GM12878 (cell line): ENCODE measurements around the gene XRCC4. TPM values are rescaled to one million over a fixed set of nuclear protein-coding genes. Genes with fewer than 3 reads are reported as not detected.

ENCODE experiments used
- ATAC-seq: fragments of 200-7000 bp; cut with Tn5 transposase; 3 replicates; pipeline ENCODE4 v1.9.1; 2020; ENCODE audit warnings: mild to moderate bottlenecking, moderate library complexity
- BruUV-seq: library from RNA; stranded (reverse); fragments of 400-500 nt; replicated peaks from 2 replicates; lab custom pipeline; 2021; lab: Mats Ljungman, UMichigan
- CTCF ChIA-PET: fragments of 300-600 bp; sonication (Branson Sonifier 250); formaldehyde crosslinking; extraction: SDS; loops from one replicate; lab custom pipeline; 2021; ENCODE audit warnings: inconsistent platforms; lab: Yijun Ruan, JAX
- POLR2A ChIA-PET: fragments of 350-600 bp; formaldehyde crosslinking; extraction: SDS; loops from one replicate; lab custom pipeline; 2021; ENCODE audit warnings: inconsistent platforms; lab: Charles Lee
- RAD21 ChIA-PET: fragments of 300-600 bp; sonication (Branson Sonifier 250); formaldehyde crosslinking; loops from one replicate; lab custom pipeline; 2023; ENCODE audit warnings: antibody characterized with exemption; ENCODE audit not compliant: unreplicated experiment; lab: Charles Lee
- SMC1A ChIA-PET: fragments of 300-600 bp; sonication (Branson Sonifier 250); formaldehyde crosslinking; loops from one replicate; lab custom pipeline; 2023; ENCODE audit not compliant: unreplicated experiment, uncharacterized antibody; lab: Charles Lee
- DNase-seq: peaks from one replicate; pipeline ENCODE4 v3.0.0-alpha.2; 2011; ENCODE audit warnings: low read depth, low spot score
- FAIRE-seq: peaks from 3 replicates; lab custom pipeline; 2011; peaks lifted over from hg19 to GRCh38; lab: Jason Lieb, UNC
- H2AFZ ChIP-seq: 2 replicates; pipeline ENCODE4 v1.6.0; 2011; ENCODE audit warnings: low read depth, low read length, control low read depth; ENCODE audit not compliant: control insufficient read depth
- H3K27ac ChIP-seq: 2 replicates; pipeline ENCODE4 v1.5.1; 2011; ENCODE audit warnings: control low read depth; ENCODE audit not compliant: control insufficient read depth, insufficient read depth
- H3K27me3 ChIP-seq, 2 experiments: replicated peaks in 1 of 2; 2 replicates each; pipeline versions ENCODE4 v1.6.0 to v1.6.1; 2011; ENCODE audit warnings: low read length in 1 of 2; ENCODE audit not compliant: control insufficient read depth in 2 of 2, insufficient read depth in 2 of 2
- H3K36me3 ChIP-seq, 2 experiments: 2 replicates each; pipeline ENCODE4 v1.5.1; 2011; ENCODE audit warnings: low read length in 1 of 2; ENCODE audit not compliant: control insufficient read depth in 2 of 2, insufficient read depth in 2 of 2
- H3K4me1 ChIP-seq: 2 replicates; pipeline ENCODE4 v1.6.1; 2011; ENCODE audit warnings: mild to moderate bottlenecking, low read length, moderate library complexity, mixed read lengths; ENCODE audit not compliant: control insufficient read depth, insufficient read depth
- H3K4me2 ChIP-seq: 2 replicates; pipeline ENCODE4 v1.6.0; 2011; ENCODE audit warnings: control low read depth; ENCODE audit not compliant: control insufficient read depth, insufficient read depth
- H3K4me3 ChIP-seq: fragments of 200-600 bp; sonication (generic); 2 replicates; pipeline ENCODE4 v1.5.1; 2016
- H3K79me2 ChIP-seq: 2 replicates; pipeline ENCODE4 v1.6.0; 2011; ENCODE audit warnings: low read length; ENCODE audit not compliant: control insufficient read depth, insufficient read depth
- H3K9ac ChIP-seq: 2 replicates; pipeline ENCODE4 v1.8.0; 2011; ENCODE audit warnings: low read length, control low read depth, mixed read lengths; ENCODE audit not compliant: control insufficient read depth, insufficient read depth
- H3K9me3 ChIP-seq: replicated peaks from 3 replicates; pipeline ENCODE4 v1.5.1; 2011; ENCODE audit warnings: mild to moderate bottlenecking, low read length; ENCODE audit not compliant: control insufficient read depth, insufficient read depth
- H4K20me1 ChIP-seq: 2 replicates; pipeline ENCODE4 v1.6.0; 2011; ENCODE audit not compliant: control insufficient read depth, insufficient read depth
- CBX5 ChIP-seq: sonication (generic); IDR thresholded peaks from 2 replicates; pipeline ENCODE4 v1.6.1; 2016; ENCODE audit warnings: low read depth, moderate library complexity, mild to moderate bottlenecking, inconsistent platforms
- CREM ChIP-seq: IDR thresholded peaks from 2 replicates; pipeline ENCODE4 v1.6.1; 2014; ENCODE audit warnings: antibody characterized with exemption, low read depth
- ETV6 ChIP-seq, 2 experiments: fragments of 450-650 bp in 1 of 2; IDR thresholded peaks in 1 of 2; conservative IDR thresholded peaks in 1 of 2; 2 replicates each; pipeline ENCODE4 v1.6.1; 2014; ENCODE audit warnings: antibody characterized with exemption in 1 of 2, borderline replicate concordance in 1 of 2, low read depth in 1 of 2, mild to moderate bottlenecking in 1 of 2, moderate library complexity in 1 of 2
- FOXK2 ChIP-seq: fragments of 450-650 bp; IDR thresholded peaks from 2 replicates; pipeline ENCODE4 v1.6.1; 2017; ENCODE audit warnings: mild to moderate bottlenecking, moderate library complexity
- HDGF ChIP-seq: fragments of 450-650 bp; IDR thresholded peaks from 2 replicates; pipeline ENCODE4 v1.6.1; 2016; ENCODE audit warnings: antibody characterized with exemption
- JUND ChIP-seq: IDR thresholded peaks from 2 replicates; pipeline ENCODE4 v1.6.1; 2012; ENCODE audit warnings: low read depth, mild to moderate bottlenecking, low read length, improper control_type of control experiment, moderate library complexity
- KLF5 ChIP-seq: fragments of 450-650 bp; IDR thresholded peaks from 2 replicates; pipeline ENCODE4 v1.6.1; 2014; ENCODE audit warnings: mild to moderate bottlenecking; ENCODE audit not compliant: partially characterized antibody
- LARP7 ChIP-seq: fragments of 450-650 bp; IDR thresholded peaks from 2 replicates; pipeline ENCODE4 v1.6.1; 2017; ENCODE audit warnings: mild to moderate bottlenecking
- MYB ChIP-seq: fragments of 150-350 bp; IDR thresholded peaks from 2 replicates; pipeline ENCODE4 v1.6.1; 2014; ENCODE audit warnings: mild to moderate bottlenecking, low read depth, low read length, borderline replicate concordance
- SPI1 ChIP-seq: IDR thresholded peaks from 2 replicates; pipeline ENCODE4 v1.6.1; 2011; ENCODE audit warnings: low read depth, mild to moderate bottlenecking, low read length, moderate library complexity, borderline replicate concordance; ENCODE audit not compliant: insufficient read depth
- STAT1 ChIP-seq: fragments of 450-650 bp; conservative IDR thresholded peaks from 2 replicates; pipeline ENCODE4 v1.6.1; 2014; ENCODE audit warnings: antibody characterized with exemption, mild to moderate bottlenecking
- TAF1 ChIP-seq: IDR thresholded peaks from 2 replicates; pipeline ENCODE4 v1.6.1; 2011; ENCODE audit warnings: mild to moderate bottlenecking, low read depth, low read length, borderline replicate concordance
- TCF12 ChIP-seq: IDR thresholded peaks from 2 replicates; pipeline ENCODE4 v1.6.1; 2011; ENCODE audit warnings: low read depth, mild to moderate bottlenecking, low read length
- ZBTB11 ChIP-seq: fragments of 450-650 bp; formaldehyde crosslinking; IDR thresholded peaks from 2 replicates; pipeline ENCODE4 v1.5.0; 2022; ENCODE audit warnings: mild to moderate bottlenecking, missing genetic modification characterization
- ZNF274 ChIP-seq: IDR thresholded peaks from one replicate; pipeline ENCODE4 v1.8.0; 2011; ENCODE audit not compliant: insufficient read length, insufficient read depth
- WGBS: methylation state at CpG from one replicate; pipeline ENCODE4 v1.1.6; 2016; ENCODE audit warnings: low lambda C conversion rate; ENCODE audit not compliant: insufficient replicate concordance, insufficient coverage; ENCODE audit errors: missing lambda C conversion rate; 5-methylcytosine and 5-hydroxymethylcytosine counted together
- in situ Hi-C: fragments of 300-500 bp; cut with MboI; formaldehyde crosslinking; loops from 9 replicates; pipeline ENCODE4 v1.14.3; 2018; ENCODE audit warnings: mixed read lengths
- intact Hi-C: fragments of 100-400 bp; cut with micrococcal nuclease; formaldehyde crosslinking; loops from one replicate; pipeline ENCODE4 v1.14.2; 2022; ENCODE audit not compliant: unreplicated experiment
- polyA plus RNA-seq, 11 experiments: library from polyadenylated mRNA; depleted of rRNA in 4 of 11; unstranded in 6 of 11; stranded (reverse) in 5 of 11; fragments of >200 nt; fragmentation: Nextera tagmentation in 4 of 11; fragmentation: Illumina TruSeq in 1 of 11; extraction: Ambion mirVana in 4 of 11; extraction: Trizol in 1 of 11; gene quantifications; 1 replicate in 1 of 11; 2 replicates in 10 of 11; pipeline versions ENCODE4 v1.2.1 to v1.2.3, GENCODE V29; 2011 to 2016; ENCODE audit warnings: inconsistent platforms in 2 of 11, missing spikeins in 2 of 11, low read depth in 1 of 11
- total RNA-seq, 4 experiments: library from RNA; depleted of rRNA in 3 of 4; stranded (reverse); fragments of >200 nt in 3 of 4; fragmentation: Illumina TruSeq in 1 of 4; extraction: Trizol in 1 of 4; gene quantifications; 2 replicates each; pipeline versions ENCODE4 v1.2.1 to v1.2.3, GENCODE V29; 2013 to 2021

The XRCC4 gene
- total and polyA plus RNA-seq, 10 of the 15 experiments (the other 5 are each of a cell fraction or from before 2014, with no cell fraction given) = 12.1 to 53.6 (median 25.8) TPM

GRCh38 chr5:83388608-83389007 lies 311.3 kb downstream of the XRCC4 start:
- BruUV-seq = no TSS peak
- ChIA-PET SMC1A (interaction anchor here (1.2 kb wide), 1 partner anchor 12 kb away, joined by 3 read pairs; no protein-coding TSS in a partner anchor), POLR2A (no interaction called here), RAD21 (interaction anchor here (0.5 kb wide), 1 partner anchor 11 kb away, joined by 3 read pairs; no protein-coding TSS in a partner anchor), CTCF (no interaction called here)
- H3K27me3 ChIP-seq = no peaks in the 10 kb centered on the region
- H3K4me3 ChIP-seq = no peak overlapping the region
- intact Hi-C loops = no loop called here
- in situ Hi-C loops = no loop called here
- DNase-seq (no peak), ATAC-seq (no peak), FAIRE-seq (no peak)
- H3K79me2 ChIP-seq = no peaks in the 10 kb centered on the region
- H2AFZ ChIP-seq = no peak overlapping the region
- TF ChIP-seq JUND = no peak
- no peak for TF ChIP-seq KLF5
- no peaks in the 10 kb centered on the region for H4K20me1 ChIP-seq
- H3K4me2 ChIP-seq = no peak overlapping the region
- no peaks in the 10 kb centered on the region for H3K36me3 ChIP-seq
- H3K9ac ChIP-seq = no peak overlapping the region
- H3K4me1 ChIP-seq = no peaks in the 10 kb centered on the region
- H3K9me3 ChIP-seq = no peaks in the 10 kb centered on the region
- no peak overlapping the region for H3K27ac ChIP-seq

GRCh38 chr5:83392766-83393503 lies 315.6 kb downstream of the XRCC4 start:
- Histone ChIP-seq H3K4me3 (no peak overlapping the region), H3K79me2 (no peaks in the 10 kb centered on the region), H3K27me3 (no peaks in the 10 kb centered on the region), H3K9me3 (no peaks in the 10 kb centered on the region), H3K36me3 (no peaks in the 10 kb centered on the region), H2AFZ (no peak overlapping the region), H3K4me1 (no peaks in the 10 kb centered on the region), H3K4me2 (no peak overlapping the region), H4K20me1 (no peaks in the 10 kb centered on the region), H3K9ac (no peak overlapping the region), H3K27ac (no peak overlapping the region)
- ChIA-PET POLR2A (no interaction called here), CTCF (interaction anchor here (1.1 kb wide), 1 partner anchor 23 kb away, joined by 3 read pairs; no protein-coding TSS in a partner anchor), SMC1A (interaction anchor here (1.0 kb wide), 1 partner anchor 9 kb away, joined by 3 read pairs; no protein-coding TSS in a partner anchor), RAD21 (no interaction called here)
- ATAC-seq (no peak), DNase-seq (no peak), FAIRE-seq (no peak)
- intact Hi-C loops = no loop called here
- in situ Hi-C loops = no loop called here
- BruUV-seq = no TSS peak
- 40% methylated on average over 9 of the region's 9 CpGs for WGBS
- no peak for TF ChIP-seq SPI1
- no peak for TF ChIP-seq ZBTB11 (CRISPR knock-in tag)
- TF ChIP-seq LARP7 = no peak
- TF ChIP-seq ZNF274 = no peak
- TF ChIP-seq HDGF = no peak
- no peak for TF ChIP-seq TAF1
- TF ChIP-seq CREM = no peak
- TF ChIP-seq TCF12 = no peak
- TF ChIP-seq STAT1 = no peak
- no peak for TF ChIP-seq CBX5
- TF ChIP-seq MYB = no peak
- no peak for TF ChIP-seq ETV6 (conservative IDR thresholded peaks at IDR 0.05 in 1 of 2, IDR thresholded peaks at IDR 0.05 in 1 of 2; ENCODE audit: borderline replicate concordance in 1 of 2, low read depth in 1 of 2)
- no peak for TF ChIP-seq FOXK2
